NT2/D1 (cell line): Measurements from ENCODE around the gene MIP.

Source experiments
- SUZ12 ChIP-seq: IDR thresholded peaks from 2 replicates; pipeline ENCODE4 v1.6.1; 2011; ENCODE audit not compliant: insufficient read length, insufficient read depth; ENCODE audit errors: extremely low read depth
- YY1 ChIP-seq: IDR thresholded peaks from 2 replicates; pipeline ENCODE4 v1.6.1; 2011; ENCODE audit not compliant: insufficient read length, insufficient read depth
- ZNF274 ChIP-seq: IDR thresholded peaks from 2 replicates; pipeline ENCODE4 v1.6.1; 2011; ENCODE audit warnings: mild to moderate bottlenecking, low read depth, low read length

- no peak for TF ChIP-seq ZNF274
- TF ChIP-seq YY1, result no peak
- no peak for TF ChIP-seq SUZ12
Measured at GRCh38 chr12:56431288-56431687, 23.2 kb downstream of the MIP start.
